DLD1 (cell line): ENCODE data around the gene ZCCHC10.
"Not testable (repeated sequence)": the region's sequence is repeated elsewhere in the genome, so short reads cannot be mapped to it uniquely, and the experiment has no call there.

Source experiments
- in situ Hi-C: cut with HindIII; loops from 2 replicates; pipeline ENCODE4 v1.10.0; 2017; ENCODE audit warnings: low sequenced_read_pairs

Gene ZCCHC10

DNA sequence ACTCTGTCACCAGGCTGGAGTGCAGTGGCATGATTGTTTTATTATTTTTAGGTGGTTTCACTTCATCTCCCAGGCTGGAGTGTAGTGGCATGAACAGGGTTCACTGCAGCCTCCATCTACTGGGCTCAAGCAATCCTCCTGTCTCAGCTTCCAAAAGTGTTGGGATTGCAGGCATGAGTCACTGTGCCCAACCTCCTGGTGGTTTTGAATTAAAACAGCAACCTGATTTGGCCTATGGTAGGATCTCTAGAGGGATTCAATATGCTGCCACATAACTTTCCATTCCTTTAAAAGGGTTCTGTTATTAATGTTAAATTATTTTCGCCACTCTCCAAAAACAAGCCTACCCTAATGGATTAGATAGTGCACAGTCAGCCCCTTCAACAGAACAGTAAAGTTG lies 15.6 kb upstream of the ZCCHC10 start:
- in situ Hi-C loops, result no loop called here

- in situ Hi-C loops, result no loop called here
Observed at GRCh38 chr5:133041157-133041784, 14.9 kb upstream of the ZCCHC10 start.

- in situ Hi-C loops, result not testable (repeated sequence)
Observed at GRCh38 chr5:133036677-133037076, 10.3 kb upstream of the ZCCHC10 start.

- in situ Hi-C loops, result no loop called here
Observed at GRCh38 chr5:133035224-133035623, 8.9 kb upstream of the ZCCHC10 start.

- in situ Hi-C loops, result no loop called here
Observed at GRCh38 chr5:133034064-133034463, 7.7 kb upstream of the ZCCHC10 start.

- in situ Hi-C loops, result no loop called here
Observed at GRCh38 chr5:133032852-133033742, 6.7 kb upstream of the ZCCHC10 start.

DNA sequence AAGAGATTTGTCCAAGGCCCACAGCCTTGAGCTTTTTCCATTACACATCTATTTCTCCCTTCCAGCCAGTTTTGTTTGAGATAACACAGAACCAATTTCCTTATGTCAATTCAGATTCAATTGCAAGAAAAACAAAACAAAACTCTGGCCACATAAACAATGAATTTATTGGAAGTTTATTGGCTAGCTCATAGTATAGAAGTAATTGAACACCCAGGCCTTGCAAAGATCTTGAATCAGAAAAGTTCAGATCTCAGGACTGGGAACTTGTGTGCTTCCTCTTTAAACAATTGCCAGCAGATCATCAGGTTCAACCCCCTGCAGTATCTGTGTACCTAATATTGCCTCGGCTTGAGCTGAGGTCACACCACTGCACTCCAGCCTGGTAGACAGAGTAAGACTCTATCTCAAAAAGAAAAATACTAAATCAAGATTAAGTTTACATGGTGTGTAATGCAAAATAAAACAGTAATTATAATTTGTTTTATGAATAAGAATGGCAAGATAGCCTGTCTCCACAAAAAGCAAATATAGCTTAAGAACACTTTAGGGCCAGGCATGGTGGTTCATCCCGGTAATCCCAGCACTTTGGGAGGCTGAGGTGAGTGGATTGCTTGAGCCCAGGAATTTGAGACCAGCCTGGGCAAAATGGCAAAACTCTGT lies 4.1 kb upstream of the ZCCHC10 start:
- in situ Hi-C loops, result no loop called here

DNA sequence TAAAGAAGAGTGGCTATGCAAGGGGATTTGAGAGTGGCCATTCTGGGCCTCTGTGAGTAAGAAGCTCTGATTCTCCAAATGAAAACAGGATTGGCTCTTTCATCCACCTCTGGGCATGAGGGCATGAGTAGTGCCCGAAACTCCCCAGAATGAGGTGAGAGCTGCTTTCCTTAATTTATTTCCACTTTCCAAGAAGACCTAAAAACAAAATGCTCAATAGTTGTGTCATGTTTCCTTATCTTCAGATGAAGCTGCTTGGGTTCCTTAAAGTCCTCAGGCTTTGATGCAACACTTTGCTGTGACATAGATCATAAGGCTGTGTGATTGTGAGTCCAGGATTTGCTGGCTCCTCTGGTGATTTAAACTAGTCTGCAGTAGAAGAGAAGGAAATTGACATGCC lies 3.1 kb upstream of the ZCCHC10 start:
- in situ Hi-C loops, result no loop called here

- in situ Hi-C loops, result no loop called here
Observed at GRCh38 chr5:133026664-133027153, 360 bp upstream of the ZCCHC10 start.

DNA sequence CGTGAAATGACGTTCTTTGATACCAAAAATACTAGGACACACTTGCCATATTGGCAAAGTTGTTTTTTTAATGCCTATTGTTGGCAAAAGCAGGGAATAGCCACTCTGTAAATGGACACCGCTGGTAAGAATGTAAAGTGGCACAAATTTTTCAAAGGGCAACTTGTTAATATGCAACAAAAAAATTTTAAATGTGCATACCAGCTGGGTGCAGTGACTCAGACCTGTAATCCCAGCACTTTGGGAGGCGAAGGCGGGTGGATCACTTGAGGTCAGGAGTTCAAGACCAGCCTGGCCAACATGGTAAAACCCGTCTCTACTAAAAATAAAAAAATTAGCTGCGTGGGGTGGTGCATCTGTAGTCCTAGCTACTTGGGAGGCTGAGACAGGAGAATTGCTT lies 6.9 kb downstream of the ZCCHC10 start:
- in situ Hi-C loops, result not testable (repeated sequence)

DNA sequence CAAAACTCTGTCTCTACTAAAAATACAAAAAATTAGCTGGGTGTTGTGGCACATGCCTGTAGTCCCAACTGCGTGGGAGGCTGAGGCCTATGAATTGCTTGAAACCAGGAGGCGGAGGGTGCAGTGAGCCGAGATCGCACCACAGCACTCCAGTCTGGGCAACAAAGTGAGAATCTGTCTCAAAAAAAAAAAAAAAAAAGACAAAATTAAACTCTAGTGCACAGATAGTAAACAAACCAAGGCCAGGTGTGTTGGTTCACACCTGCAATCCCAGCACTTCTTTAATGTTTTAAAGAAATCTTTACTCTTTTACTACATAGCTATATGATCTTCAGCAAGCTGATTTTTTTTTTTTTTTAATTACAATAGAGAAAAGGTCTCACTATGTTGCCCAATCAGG lies 8.4 kb downstream of the ZCCHC10 start:
- in situ Hi-C loops, result no loop called here

GRCh38 chr5:133015466-133015865 lies 10.9 kb downstream of the ZCCHC10 start:
- in situ Hi-C loops, result no loop called here

DNA sequence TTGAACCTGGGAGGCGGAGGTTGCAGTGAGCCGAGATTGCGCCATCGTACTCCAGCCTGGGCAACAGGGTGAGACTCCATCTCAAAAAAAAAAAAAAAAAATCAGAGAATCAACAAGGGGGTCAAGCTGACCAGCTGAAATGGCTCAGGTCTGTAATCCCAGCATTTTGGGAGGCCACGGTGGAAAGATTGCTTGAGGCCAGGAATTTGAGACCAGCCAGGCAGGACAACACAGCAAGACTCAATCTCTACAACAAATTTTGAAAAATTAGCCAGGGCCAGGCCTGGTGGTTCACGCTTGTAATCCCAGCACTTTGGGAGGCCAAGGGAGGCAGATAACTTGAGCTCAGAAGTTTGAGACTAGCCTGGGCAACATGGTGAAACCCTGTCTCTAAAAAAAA lies 17.9 kb downstream of the ZCCHC10 start:
- in situ Hi-C loops, result not testable (repeated sequence)

GRCh38 chr5:133006653-133007052 lies 19.7 kb downstream of the ZCCHC10 start:
- in situ Hi-C loops, result no loop called here

GRCh38 chr5:132999246-132999645 lies 27.1 kb downstream of the ZCCHC10 start:
- in situ Hi-C loops, result no loop called here

DNA sequence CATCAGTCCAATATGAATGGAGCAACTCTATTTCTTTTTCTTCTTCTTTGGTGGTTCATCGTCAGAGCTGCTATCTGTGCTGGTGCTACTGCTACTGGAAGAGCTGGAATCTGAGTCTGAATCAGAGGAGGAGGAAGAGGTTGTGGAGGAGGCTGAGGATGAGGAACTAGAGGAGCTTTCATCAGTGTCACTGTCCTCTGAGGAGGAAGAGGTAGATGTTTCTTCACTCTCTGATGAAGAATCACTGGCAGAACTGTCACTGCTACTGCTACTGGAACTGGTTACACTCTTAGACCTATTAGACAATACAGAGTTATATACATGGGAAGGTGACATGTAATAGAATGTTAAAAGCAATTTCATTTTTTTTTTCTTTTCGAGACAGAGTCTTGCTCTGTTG lies 27.8 kb downstream of the ZCCHC10 start:
- in situ Hi-C loops, result no loop called here

GRCh38 chr5:132996307-132996706 lies 30.0 kb downstream of the ZCCHC10 start:
- in situ Hi-C loops, result no loop called here

- in situ Hi-C loops, result no loop called here
Observed at GRCh38 chr5:132987531-132988408, 38.6 kb downstream of the ZCCHC10 start.

GRCh38 chr5:132982971-132983370 lies 43.4 kb downstream of the ZCCHC10 start:
- in situ Hi-C loops, result not testable (repeated sequence)

DNA sequence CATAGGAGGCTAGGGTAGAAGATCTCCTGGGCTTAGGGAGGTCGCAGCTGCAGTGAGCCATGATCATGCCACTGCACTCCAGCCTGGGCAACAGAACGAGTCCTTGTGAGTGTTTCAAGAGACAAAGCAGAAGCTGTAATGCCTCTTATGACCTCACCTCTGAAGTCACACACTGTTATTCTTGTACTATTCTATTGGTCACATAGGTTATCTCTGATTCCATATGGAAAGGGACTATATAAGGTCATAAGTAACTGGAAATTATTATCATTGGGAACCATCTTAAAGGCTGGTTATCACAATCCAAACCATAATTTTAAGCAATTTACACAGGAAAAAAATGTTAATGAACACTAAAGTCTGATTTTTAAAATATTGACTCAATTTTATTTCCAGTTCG lies 45.1 kb downstream of the ZCCHC10 start:
- in situ Hi-C loops, result no loop called here

- in situ Hi-C loops, result no loop called here
Observed at GRCh38 chr5:132979976-132980375, 46.4 kb downstream of the ZCCHC10 start.
